Inflammatory macrophage treated with lipopolysaccharide for 4 hours (primary cell): ENCODE measurements around the gene UBE4B.
"Not testable (repeated sequence)": the region's sequence is repeated elsewhere in the genome, so short reads cannot be mapped to it uniquely, and the experiment has no call there.

Experiments used
- DNase-seq: peaks from one replicate; pipeline ENCODE4 v3.0.0-alpha.2; 2020

UBE4B gene

GRCh38 chr1:10179406-10180091 is 146.8 kb downstream of the UBE4B start:
- no peak for DNase-seq

GRCh38 chr1:10181154-10181553 is 148.4 kb downstream of the UBE4B start:
- DNase-seq, result no peak

GRCh38 chr1:10185759-10186158 is 153.0 kb downstream of the UBE4B start:
- DNase-seq, result no peak

GRCh38 chr1:10186331-10187025 is 153.7 kb downstream of the UBE4B start:
- DNase-seq, result no peak

GRCh38 chr1:10187026-10187334 is 154.2 kb downstream of the UBE4B start:
- no peak for DNase-seq

- no peak for DNase-seq
Observed at GRCh38 chr1:10188133-10188650, 155.4 kb downstream of the UBE4B start.

- no peak for DNase-seq
Observed at GRCh38 chr1:10189659-10190058, 156.9 kb downstream of the UBE4B start.

- DNase-seq, result no peak
Observed at GRCh38 chr1:10192263-10192662, 159.5 kb downstream of the UBE4B start.

GRCh38 chr1:10193288-10193687 is 160.5 kb downstream of the UBE4B start:
- no peak for DNase-seq

- DNase-seq, result no peak
Observed at GRCh38 chr1:10195570-10195969, 162.8 kb downstream of the UBE4B start.

GRCh38 chr1:10196976-10197375 is 164.2 kb downstream of the UBE4B start:
- DNase-seq, result no peak

GRCh38 chr1:10200620-10201019 is 167.9 kb downstream of the UBE4B start:
- DNase-seq, result no peak

- no peak for DNase-seq
Observed at GRCh38 chr1:10204003-10204642, 171.4 kb downstream of the UBE4B start.

GRCh38 chr1:10205206-10205605 is 172.4 kb downstream of the UBE4B start:
- not testable (repeated sequence) for DNase-seq

GRCh38 chr1:10207810-10208209 is 175.1 kb downstream of the UBE4B start:
- no peak for DNase-seq

- peak; percentile 97 for DNase-seq
Observed at GRCh38 chr1:10208537-10208936, 175.8 kb downstream of the UBE4B start.

GRCh38 chr1:10209590-10209904 is 176.8 kb downstream of the UBE4B start:
- no peak for DNase-seq

GRCh38 chr1:10209905-10210810 is 177.4 kb downstream of the UBE4B start, which contains the start of gene KIF1B:
Gene KIF1B (plus strand): TSS chr1:10210570. CDS start chr1:10232329, 21,759 bp downstream.
- DNase-seq, result peak; percentile 98

GRCh38 chr1:10210841-10211804 is 178.4 kb downstream of the UBE4B start:
- DNase-seq, result peak; percentile 80

- DNase-seq, result peak; percentile 16
Observed at GRCh38 chr1:10211805-10212410, 179.2 kb downstream of the UBE4B start.

GRCh38 chr1:10212476-10212875 is 179.7 kb downstream of the UBE4B start:
- DNase-seq, result no peak
